ENCODE data around the gene H2AZ1.

- TF ChIP-seq CTCF (IDR thresholded peaks at IDR 0.05) (no peak), POLR2A (IDR thresholded peaks at IDR 0.05) (no peak)
Measured at GRCh38 chr4:99915449-99915848, 34.6 kb downstream of the H2AZ1 start.

All from right lobe of liver (tissue), 4 donors.